WTC11 (cell line): ENCODE results near the gene TEP1. TPM values are rescaled to one million over a fixed set of nuclear protein-coding genes. Genes with fewer than 3 reads are reported as not detected.

Experiments used
- ATAC-seq: fragments of 200-7000 bp; cut with Tn5 transposase; 2 replicates; pipeline ENCODE4 v1.10.0; 2021; ENCODE audit warnings: mild to moderate bottlenecking, moderate library complexity
- CTCF ChIA-PET: fragments of 300-600 bp; sonication (Branson Sonifier 250); formaldehyde crosslinking; loops from one replicate; lab custom pipeline; 2021; ENCODE audit warnings: antibody characterized with exemption; lab: Charles Lee
- POLR2A ChIA-PET: fragments of 350-600 bp; sonication (Branson Sonifier 250); formaldehyde crosslinking; loops from one replicate; lab custom pipeline; 2021; ENCODE audit warnings: antibody characterized with exemption; lab: Charles Lee
- DNase-seq: peaks from one replicate; pipeline ENCODE4 v3.0.0; 2021; ENCODE audit warnings: low spot score
- H3K27ac Mint-ChIP-seq: 2 replicates; pipeline ENCODE4 v1.8.0; 2021; ENCODE audit warnings: mixed read lengths
- H3K27me3 Mint-ChIP-seq: 2 replicates; pipeline ENCODE4 v1.8.0; 2021; ENCODE audit warnings: low read depth, mild to moderate bottlenecking, moderate library complexity, mixed read lengths
- H3K36me3 Mint-ChIP-seq: 2 replicates; pipeline ENCODE4 v1.8.0; 2021; ENCODE audit warnings: mixed read lengths
- H3K4me1 Mint-ChIP-seq: 2 replicates; pipeline ENCODE4 v1.8.0; 2022; ENCODE audit warnings: mixed read lengths
- H3K4me3 Mint-ChIP-seq: 2 replicates; pipeline ENCODE4 v1.8.0; 2021; ENCODE audit warnings: mild to moderate bottlenecking, moderate library complexity, mixed read lengths
- H3K9me3 Mint-ChIP-seq: 2 replicates; pipeline ENCODE4 v1.8.0; 2021; ENCODE audit warnings: mixed read lengths
- AFF4 ChIP-seq: sonication (generic); formaldehyde crosslinking; IDR thresholded peaks from 2 replicates; pipeline ENCODE4 v1.8.1; 2023; ENCODE audit warnings: mild to moderate bottlenecking, missing genetic modification reagents, borderline replicate concordance
- E2F4 ChIP-seq: sonication (generic); formaldehyde crosslinking; IDR thresholded peaks from 2 replicates; pipeline ENCODE4 v1.8.1; 2022; ENCODE audit warnings: low read depth, mild to moderate bottlenecking, moderate library complexity, missing genetic modification reagents, borderline replicate concordance
- ETV6 ChIP-seq: sonication (generic); formaldehyde crosslinking; IDR thresholded peaks from 2 replicates; pipeline ENCODE4 v1.8.1; 2022; ENCODE audit warnings: mild to moderate bottlenecking, missing genetic modification reagents
- FOXJ3 ChIP-seq: sonication (generic); formaldehyde crosslinking; IDR thresholded peaks from 2 replicates; pipeline ENCODE4 v1.9.0; 2021; ENCODE audit warnings: missing genetic modification reagents, mild to moderate bottlenecking, borderline replicate concordance
- IRF1 ChIP-seq: sonication (generic); formaldehyde crosslinking; IDR thresholded peaks from 2 replicates; pipeline ENCODE4 v1.8.0; 2023; ENCODE audit warnings: missing genetic modification reagents
- NFATC4 ChIP-seq: fragments of 250-450 bp; sonication (Bioruptor Pico); IDR thresholded peaks from 2 replicates; pipeline ENCODE4 v1.9.0; 2021; ENCODE audit warnings: mild to moderate bottlenecking
- NR2C2 ChIP-seq: sonication (generic); formaldehyde crosslinking; IDR thresholded peaks from 2 replicates; pipeline ENCODE4 v1.8.0; 2022; ENCODE audit warnings: mild to moderate bottlenecking, missing genetic modification reagents
- SOX15 ChIP-seq: fragments of 250-450 bp; sonication (Bioruptor Pico); IDR thresholded peaks from 2 replicates; pipeline ENCODE4 v1.9.0; 2021; ENCODE audit warnings: mild to moderate bottlenecking
- ZNF396 ChIP-seq: fragments of 250-450 bp; sonication (Bioruptor Pico); IDR thresholded peaks from 2 replicates; pipeline ENCODE4 v1.8.0; 2021; ENCODE audit warnings: mild to moderate bottlenecking, moderate library complexity, borderline replicate concordance
- ZSCAN18 ChIP-seq: fragments of 250-450 bp; sonication (Bioruptor Pico); IDR thresholded peaks from 2 replicates; pipeline ENCODE4 v2.1.2; 2022; ENCODE audit warnings: mild to moderate bottlenecking, moderate library complexity
- total RNA-seq: library from RNA; stranded (reverse); gene quantifications from 3 replicates; pipeline ENCODE4 v1.2.3, GENCODE V29; 2021
- TF ChIP-seq, protein P1 (sequence below): sonication (generic); formaldehyde crosslinking; IDR thresholded peaks from 2 replicates; pipeline ENCODE4 v1.8.0; 2022; ENCODE audit warnings: mild to moderate bottlenecking, missing genetic modification reagents
- TF ChIP-seq, protein P2 (sequence below): sonication (generic); formaldehyde crosslinking; IDR thresholded peaks from 2 replicates; pipeline ENCODE4 v1.8.0; 2022; ENCODE audit warnings: missing genetic modification reagents
- TF ChIP-seq, protein P3 (sequence below): sonication (generic); formaldehyde crosslinking; IDR thresholded peaks from 2 replicates; pipeline ENCODE4 v1.8.0; 2023; ENCODE audit warnings: mild to moderate bottlenecking, missing genetic modification reagents
- TF ChIP-seq, protein P4 (sequence below): sonication (generic); formaldehyde crosslinking; IDR thresholded peaks from 2 replicates; pipeline ENCODE4 v1.8.1; 2022; ENCODE audit warnings: mild to moderate bottlenecking, moderate library complexity, missing genetic modification reagents

The TEP1 gene
- total RNA-seq, 1 experiment from 2014 or later: 16.0 TPM

DNA sequence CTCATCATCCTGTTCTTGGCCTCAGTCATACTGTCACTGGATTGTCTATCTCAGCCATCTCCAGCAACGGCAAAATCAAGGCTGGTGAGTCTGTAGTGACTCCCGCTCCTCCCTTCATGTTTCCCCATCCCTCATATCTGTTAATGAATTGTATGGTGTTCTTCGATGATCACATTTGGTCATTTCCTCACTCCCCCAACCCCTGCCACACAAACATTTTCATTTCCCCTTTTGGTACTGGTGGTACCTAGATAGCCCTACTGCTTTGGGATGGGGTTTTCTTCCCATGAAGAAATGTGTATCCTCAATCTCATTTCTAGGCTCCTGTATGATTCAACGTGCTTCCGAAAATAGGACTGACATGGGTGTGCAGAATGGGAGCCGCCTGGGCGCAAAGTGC is 25.4 kb upstream of the TEP1 start (continued):
- TF ChIP-seq AFF4 (CRISPR knock-in tag): no peak
- TF ChIP-seq, protein P1, sequence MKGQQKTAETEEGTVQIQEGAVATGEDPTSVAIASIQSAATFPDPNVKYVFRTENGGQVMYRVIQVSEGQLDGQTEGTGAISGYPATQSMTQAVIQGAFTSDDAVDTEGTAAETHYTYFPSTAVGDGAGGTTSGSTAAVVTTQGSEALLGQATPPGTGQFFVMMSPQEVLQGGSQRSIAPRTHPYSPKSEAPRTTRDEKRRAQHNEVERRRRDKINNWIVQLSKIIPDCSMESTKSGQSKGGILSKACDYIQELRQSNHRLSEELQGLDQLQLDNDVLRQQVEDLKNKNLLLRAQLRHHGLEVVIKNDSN: no peak
- TF ChIP-seq SOX15 (CRISPR knock-in tag): no peak
- no peak for TF ChIP-seq FOXJ3 (CRISPR knock-in tag)
- TF ChIP-seq IRF1 (CRISPR knock-in tag): no peak

DNA sequence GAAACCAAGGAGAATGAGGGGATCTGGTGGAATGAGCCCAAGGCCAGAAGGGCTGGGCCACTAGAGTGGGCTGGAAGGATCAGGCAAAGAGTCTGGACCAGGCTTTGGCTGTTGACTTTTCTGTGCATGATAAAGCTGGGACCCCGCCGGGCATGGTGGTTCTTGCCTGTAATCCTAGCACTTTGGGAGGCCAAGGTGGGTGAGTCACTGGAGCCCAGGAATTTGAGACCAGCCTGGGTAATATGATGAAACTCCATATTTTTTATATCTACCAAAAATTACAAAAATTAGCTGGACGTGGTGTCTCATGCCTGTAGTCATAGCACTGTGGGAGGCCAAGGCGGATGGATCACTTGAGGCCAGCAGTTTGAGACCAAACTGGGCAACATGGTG is 23.1 kb upstream of the TEP1 start:
- peaks cover 13% of the 10 kb centered on the region for H3K4me1 Mint-ChIP-seq
- H3K9me3 Mint-ChIP-seq: no peaks in the 10 kb centered on the region
- H3K27ac Mint-ChIP-seq: no peak overlapping the region
- H3K4me3 Mint-ChIP-seq: no peak overlapping the region
- peaks cover 34% of the 10 kb centered on the region for H3K27me3 Mint-ChIP-seq
- TF ChIP-seq ETV6 (CRISPR knock-in tag) (no peak), NFATC4 (no peak), ZNF396 (CRISPR knock-in tag) (no peak), NR2C2 (CRISPR knock-in tag) (no peak), IRF1 (CRISPR knock-in tag) (no peak)
- TF ChIP-seq, protein P2, sequence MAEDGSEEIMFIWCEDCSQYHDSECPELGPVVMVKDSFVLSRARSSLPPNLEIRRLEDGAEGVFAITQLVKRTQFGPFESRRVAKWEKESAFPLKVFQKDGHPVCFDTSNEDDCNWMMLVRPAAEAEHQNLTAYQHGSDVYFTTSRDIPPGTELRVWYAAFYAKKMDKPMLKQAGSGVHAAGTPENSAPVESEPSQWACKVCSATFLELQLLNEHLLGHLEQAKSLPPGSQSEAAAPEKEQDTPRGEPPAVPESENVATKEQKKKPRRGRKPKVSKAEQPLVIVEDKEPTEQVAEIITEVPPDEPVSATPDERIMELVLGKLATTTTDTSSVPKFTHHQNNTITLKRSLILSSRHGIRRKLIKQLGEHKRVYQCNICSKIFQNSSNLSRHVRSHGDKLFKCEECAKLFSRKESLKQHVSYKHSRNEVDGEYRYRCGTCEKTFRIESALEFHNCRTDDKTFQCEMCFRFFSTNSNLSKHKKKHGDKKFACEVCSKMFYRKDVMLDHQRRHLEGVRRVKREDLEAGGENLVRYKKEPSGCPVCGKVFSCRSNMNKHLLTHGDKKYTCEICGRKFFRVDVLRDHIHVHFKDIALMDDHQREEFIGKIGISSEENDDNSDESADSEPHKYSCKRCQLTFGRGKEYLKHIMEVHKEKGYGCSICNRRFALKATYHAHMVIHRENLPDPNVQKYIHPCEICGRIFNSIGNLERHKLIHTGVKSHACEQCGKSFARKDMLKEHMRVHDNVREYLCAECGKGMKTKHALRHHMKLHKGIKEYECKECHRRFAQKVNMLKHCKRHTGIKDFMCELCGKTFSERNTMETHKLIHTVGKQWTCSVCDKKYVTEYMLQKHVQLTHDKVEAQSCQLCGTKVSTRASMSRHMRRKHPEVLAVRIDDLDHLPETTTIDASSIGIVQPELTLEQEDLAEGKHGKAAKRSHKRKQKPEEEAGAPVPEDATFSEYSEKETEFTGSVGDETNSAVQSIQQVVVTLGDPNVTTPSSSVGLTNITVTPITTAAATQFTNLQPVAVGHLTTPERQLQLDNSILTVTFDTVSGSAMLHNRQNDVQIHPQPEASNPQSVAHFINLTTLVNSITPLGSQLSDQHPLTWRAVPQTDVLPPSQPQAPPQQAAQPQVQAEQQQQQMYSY (CRISPR knock-in tag): 0 out of 2 replicates have a peak, but pooled peaks have one; percentile 27
- TF ChIP-seq, all 79 proteins: peak for 1
- POLR2A ChIA-PET: no interaction called here
- no peak for DNase-seq
- ATAC-seq: no peak
- CTCF ChIA-PET: interaction anchor here (0.6 to 2.4 kb wide), 2 partner anchors 12 to 21 kb away, joined by 3 to 21 read pairs; no protein-coding TSS in a partner anchor
- no peaks in the 10 kb centered on the region for H3K36me3 Mint-ChIP-seq

DNA sequence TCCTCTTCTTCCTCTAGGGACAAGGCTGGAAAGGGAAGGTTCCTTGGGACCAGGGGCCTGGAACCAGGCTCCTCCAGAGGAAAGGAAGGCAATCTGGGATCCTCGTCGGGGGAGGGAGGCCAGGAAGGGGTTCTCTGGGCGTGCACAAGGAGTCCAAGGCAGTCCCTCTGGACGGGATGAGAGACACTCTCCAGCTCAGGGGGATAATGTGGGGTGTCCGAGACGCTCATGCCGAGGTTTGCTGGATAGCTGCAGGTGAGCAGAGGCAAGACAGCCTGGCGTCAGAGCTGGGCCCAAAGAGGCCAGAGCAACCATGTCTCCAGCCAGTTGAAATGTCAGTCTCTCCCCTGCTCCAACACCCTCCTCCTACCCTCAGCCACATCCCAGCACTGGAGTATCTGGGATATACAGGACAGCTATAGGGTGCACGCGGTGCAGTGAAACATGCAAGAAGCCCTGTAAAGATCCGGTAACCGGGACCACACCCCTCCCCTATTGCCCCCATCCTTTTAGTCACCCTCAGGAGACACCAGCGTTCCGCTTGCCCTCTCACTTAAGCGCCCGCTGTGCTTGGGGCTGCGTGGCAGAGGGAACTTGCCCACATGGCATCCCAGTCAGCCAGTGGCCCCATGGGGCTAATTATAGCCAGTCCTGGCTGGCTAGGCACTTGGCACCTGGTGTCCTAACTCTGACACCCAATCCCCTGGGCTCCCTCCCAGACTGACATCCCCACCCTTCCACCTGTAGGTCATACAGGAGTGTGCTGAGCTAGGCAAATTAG is 22.5 kb upstream of the TEP1 start, which contains the start of gene KLHL33:
Gene KLHL33 (minus strand): TSS at position 585 of the 781 bp plus-strand sequence. CDS start 355 bp downstream, at position 230.
- peaks cover 13% of the 10 kb centered on the region for H3K4me1 Mint-ChIP-seq
- ChIA-PET CTCF (interaction anchor here (0.6 to 2.4 kb wide), 3 partner anchors 12 to 177 kb away, joined by 3 to 21 read pairs (median 4); no protein-coding TSS in a partner anchor), POLR2A (interaction anchor here (0.7 to 1.5 kb wide), 3 partner anchors 19 to 92 kb away, joined by 4 to 8 read pairs (median 8); partner anchors contain the start of genes APEX1, OSGEP, PARP2 and PIP4P1)
- no peak within 1 kb of the TSS for H3K27ac Mint-ChIP-seq
- ATAC-seq: peak; percentile 18
- peaks cover 34% of the 10 kb centered on the region for H3K27me3 Mint-ChIP-seq
- H3K36me3 Mint-ChIP-seq: no peaks in the 10 kb centered on the region
- DNase-seq: no peak
- H3K4me3 Mint-ChIP-seq: peak within 1 kb of the TSS; percentile 73
- no peaks in the 10 kb centered on the region for H3K9me3 Mint-ChIP-seq
- TF ChIP-seq, protein P3, sequence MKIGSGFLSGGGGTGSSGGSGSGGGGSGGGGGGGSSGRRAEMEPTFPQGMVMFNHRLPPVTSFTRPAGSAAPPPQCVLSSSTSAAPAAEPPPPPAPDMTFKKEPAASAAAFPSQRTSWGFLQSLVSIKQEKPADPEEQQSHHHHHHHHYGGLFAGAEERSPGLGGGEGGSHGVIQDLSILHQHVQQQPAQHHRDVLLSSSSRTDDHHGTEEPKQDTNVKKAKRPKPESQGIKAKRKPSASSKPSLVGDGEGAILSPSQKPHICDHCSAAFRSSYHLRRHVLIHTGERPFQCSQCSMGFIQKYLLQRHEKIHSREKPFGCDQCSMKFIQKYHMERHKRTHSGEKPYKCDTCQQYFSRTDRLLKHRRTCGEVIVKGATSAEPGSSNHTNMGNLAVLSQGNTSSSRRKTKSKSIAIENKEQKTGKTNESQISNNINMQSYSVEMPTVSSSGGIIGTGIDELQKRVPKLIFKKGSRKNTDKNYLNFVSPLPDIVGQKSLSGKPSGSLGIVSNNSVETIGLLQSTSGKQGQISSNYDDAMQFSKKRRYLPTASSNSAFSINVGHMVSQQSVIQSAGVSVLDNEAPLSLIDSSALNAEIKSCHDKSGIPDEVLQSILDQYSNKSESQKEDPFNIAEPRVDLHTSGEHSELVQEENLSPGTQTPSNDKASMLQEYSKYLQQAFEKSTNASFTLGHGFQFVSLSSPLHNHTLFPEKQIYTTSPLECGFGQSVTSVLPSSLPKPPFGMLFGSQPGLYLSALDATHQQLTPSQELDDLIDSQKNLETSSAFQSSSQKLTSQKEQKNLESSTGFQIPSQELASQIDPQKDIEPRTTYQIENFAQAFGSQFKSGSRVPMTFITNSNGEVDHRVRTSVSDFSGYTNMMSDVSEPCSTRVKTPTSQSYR (CRISPR knock-in tag): no peak
- TF ChIP-seq E2F4 (no peak), ZSCAN18 (CRISPR knock-in tag) (no peak)
- TF ChIP-seq, protein P4, sequence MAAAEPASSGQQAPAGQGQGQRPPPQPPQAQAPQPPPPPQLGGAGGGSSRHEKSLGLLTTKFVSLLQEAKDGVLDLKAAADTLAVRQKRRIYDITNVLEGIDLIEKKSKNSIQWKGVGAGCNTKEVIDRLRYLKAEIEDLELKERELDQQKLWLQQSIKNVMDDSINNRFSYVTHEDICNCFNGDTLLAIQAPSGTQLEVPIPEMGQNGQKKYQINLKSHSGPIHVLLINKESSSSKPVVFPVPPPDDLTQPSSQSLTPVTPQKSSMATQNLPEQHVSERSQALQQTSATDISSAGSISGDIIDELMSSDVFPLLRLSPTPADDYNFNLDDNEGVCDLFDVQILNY (CRISPR knock-in tag): no peak
